NB4 (cell line): ENCODE results near the gene DENND1A.

Source experiments
- CTCF ChIP-seq: IDR thresholded peaks from one replicate; pipeline ENCODE4 v1.5.1; 2012; ENCODE audit warnings: low read depth, low read length
- MAX ChIP-seq: IDR thresholded peaks from 2 replicates; pipeline ENCODE4 v1.6.1; 2011; ENCODE audit warnings: low read depth, low read length
- POLR2A ChIP-seq: IDR thresholded peaks from 2 replicates; pipeline ENCODE4 v1.6.1; 2011; ENCODE audit warnings: mild to moderate bottlenecking; ENCODE audit not compliant: insufficient read length; ENCODE audit errors: extremely low read depth

GRCh38 chr9:123835821-123836220 is 94.1 kb downstream of the DENND1A start:
- TF ChIP-seq CTCF (no peak), MAX (no peak), POLR2A (no peak)
